Smooth muscle cell (in vitro differentiated cells): Measurements from ENCODE around the gene OXLD1. TPM values are rescaled to one million over a fixed set of nuclear protein-coding genes. Genes with fewer than 3 reads are reported as not detected.
A peak's percentile ranks its signal among the peaks of the same experiment; 100 is the strongest.

Experiments
- DNase-seq: peaks from one replicate; lab custom pipeline; 2025; ENCODE audit not compliant: unreplicated experiment; lab: John Stamatoyannopoulos, UW
- H2AFZ ChIP-seq: fragments of 200-600 bp; sonication (generic); 2 replicates; pipeline ENCODE4 v1.6.0; 2016; ENCODE audit warnings: antibody characterized with exemption, low read depth, mild to moderate bottlenecking
- H3F3A ChIP-seq: fragments of 200-600 bp; sonication (generic); 2 replicates; pipeline ENCODE4 v1.6.0; 2017; ENCODE audit warnings: antibody characterized with exemption, low read depth
- H3K27ac ChIP-seq: fragments of 200-600 bp; sonication (generic); 2 replicates; pipeline ENCODE4 v1.5.1; 2016; ENCODE audit warnings: low read depth, mild to moderate bottlenecking
- H3K27me3 ChIP-seq: fragments of 200-600 bp; sonication (generic); 2 replicates; pipeline ENCODE4 v1.6.1; 2016; ENCODE audit warnings: low read depth, mild to moderate bottlenecking
- H3K36me3 ChIP-seq: fragments of 200-600 bp; sonication (generic); 2 replicates; pipeline ENCODE4 v1.5.1; 2016; ENCODE audit warnings: low read depth
- H3K4me1 ChIP-seq: fragments of 200-600 bp; sonication (generic); 2 replicates; pipeline ENCODE4 v1.5.1; 2016; ENCODE audit warnings: low read depth
- H3K4me2 ChIP-seq: fragments of 200-600 bp; sonication (generic); 2 replicates; pipeline ENCODE4 v1.6.0; 2016; ENCODE audit warnings: mild to moderate bottlenecking
- H3K4me3 ChIP-seq: fragments of 200-600 bp; sonication (generic); 2 replicates; pipeline ENCODE4 v1.5.1; 2016; ENCODE audit warnings: mild to moderate bottlenecking
- H3K79me2 ChIP-seq: fragments of 200-600 bp; sonication (generic); 2 replicates; pipeline ENCODE4 v1.6.0; 2016; ENCODE audit warnings: low read depth, mild to moderate bottlenecking
- H3K9ac ChIP-seq: fragments of 200-600 bp; sonication (generic); 2 replicates; pipeline ENCODE4 v1.6.0; 2016; ENCODE audit warnings: low read depth
- H3K9me3 ChIP-seq: fragments of 200-600 bp; sonication (generic); replicated peaks from 2 replicates; pipeline ENCODE4 v1.5.1; 2016; ENCODE audit warnings: low read depth
- H4K20me1 ChIP-seq: fragments of 200-600 bp; sonication (generic); 2 replicates; pipeline ENCODE4 v1.6.0; 2016; ENCODE audit warnings: low read depth
- WGBS: methylation state at CpG from one replicate; pipeline ENCODE4 v1.1.7; 2016; ENCODE audit warnings: low lambda C conversion rate; 5-methylcytosine and 5-hydroxymethylcytosine counted together
- polyA plus RNA-seq: library from polyadenylated mRNA; unstranded; fragments of >200 nt; fragmentation: Nextera tagmentation; extraction: Ambion mirVana; gene quantifications from 2 replicates; pipeline ENCODE4 v1.2.1, GENCODE V29; 2016
- total RNA-seq: library from RNA; depleted of rRNA; stranded (reverse); fragments of >200 nt; gene quantifications from 2 replicates; pipeline ENCODE4 v1.2.3, GENCODE V29; 2014
- TF ChIP-seq, protein P1 (sequence below): fragments of 200-600 bp; sonication (generic); IDR thresholded peaks from 2 replicates; pipeline ENCODE4 v1.5.1; 2017; ENCODE audit warnings: borderline replicate concordance, mild to moderate bottlenecking, antibody characterized with exemption; ENCODE audit not compliant: insufficient read depth, poor library complexity, severe bottlenecking

The OXLD1 gene
- total and polyA plus RNA-seq, 2 experiments from 2014 or later: 13.0 to 32.3 TPM

- peak overlapping the region; percentile 74 for H3K4me2 ChIP-seq
- 50% methylated on average over 27 of the region's 27 CpGs for WGBS
Observed at GRCh38 chr17:81652906-81653771, 13.3 kb downstream of the OXLD1 start.

DNA sequence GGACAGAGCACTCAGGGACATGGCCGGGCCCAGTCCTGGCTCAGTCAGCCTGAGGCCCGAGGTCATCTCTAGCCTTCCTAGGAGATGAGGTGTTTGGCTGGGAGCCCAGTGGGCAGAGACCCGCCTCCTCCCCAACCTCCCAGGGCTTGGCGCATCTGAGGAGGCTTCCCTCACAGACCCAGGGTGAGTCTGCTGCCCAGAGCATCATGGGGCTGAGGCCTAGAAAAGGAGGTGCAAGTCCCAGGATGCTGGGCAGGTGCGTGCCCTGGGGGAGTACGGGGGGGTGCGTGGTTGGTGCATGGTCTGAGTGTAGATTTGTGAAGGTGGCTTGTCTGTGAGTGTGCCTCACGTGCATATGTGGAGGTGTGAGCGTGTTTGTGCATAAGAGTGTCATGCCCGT, 14.7 kb downstream of the OXLD1 start:
- Histone ChIP-seq H3K4me1 (peaks cover 3% of the 10 kb centered on the region), H2AFZ (no peak overlapping the region), H3K79me2 (no peaks in the 10 kb centered on the region), H3K4me3 (no peak overlapping the region), H3K9me3 (no peaks in the 10 kb centered on the region), H4K20me1 (no peaks in the 10 kb centered on the region), H3K36me3 (no peaks in the 10 kb centered on the region), H3F3A (no peaks in the 10 kb centered on the region), H3K27me3 (peaks cover 20% of the 10 kb centered on the region), H3K9ac (no peak overlapping the region), H3K4me2 (no peak overlapping the region), H3K27ac (no peak overlapping the region)
- TF ChIP-seq, protein P1, sequence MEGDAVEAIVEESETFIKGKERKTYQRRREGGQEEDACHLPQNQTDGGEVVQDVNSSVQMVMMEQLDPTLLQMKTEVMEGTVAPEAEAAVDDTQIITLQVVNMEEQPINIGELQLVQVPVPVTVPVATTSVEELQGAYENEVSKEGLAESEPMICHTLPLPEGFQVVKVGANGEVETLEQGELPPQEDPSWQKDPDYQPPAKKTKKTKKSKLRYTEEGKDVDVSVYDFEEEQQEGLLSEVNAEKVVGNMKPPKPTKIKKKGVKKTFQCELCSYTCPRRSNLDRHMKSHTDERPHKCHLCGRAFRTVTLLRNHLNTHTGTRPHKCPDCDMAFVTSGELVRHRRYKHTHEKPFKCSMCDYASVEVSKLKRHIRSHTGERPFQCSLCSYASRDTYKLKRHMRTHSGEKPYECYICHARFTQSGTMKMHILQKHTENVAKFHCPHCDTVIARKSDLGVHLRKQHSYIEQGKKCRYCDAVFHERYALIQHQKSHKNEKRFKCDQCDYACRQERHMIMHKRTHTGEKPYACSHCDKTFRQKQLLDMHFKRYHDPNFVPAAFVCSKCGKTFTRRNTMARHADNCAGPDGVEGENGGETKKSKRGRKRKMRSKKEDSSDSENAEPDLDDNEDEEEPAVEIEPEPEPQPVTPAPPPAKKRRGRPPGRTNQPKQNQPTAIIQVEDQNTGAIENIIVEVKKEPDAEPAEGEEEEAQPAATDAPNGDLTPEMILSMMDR: no peak
- 91% methylated on average over 10 of the region's 10 CpGs for WGBS
- no peak for DNase-seq

More at GRCh38 chr17:81652906-81653771, 13.3 kb downstream of the OXLD1 start:
- Histone ChIP-seq H4K20me1 (no peaks in the 10 kb centered on the region), H3K36me3 (no peaks in the 10 kb centered on the region), H3K79me2 (no peaks in the 10 kb centered on the region), H3F3A (no peaks in the 10 kb centered on the region), H3K4me3 (no peak overlapping the region), H3K4me1 (peaks cover 3% of the 10 kb centered on the region), H3K9me3 (no peaks in the 10 kb centered on the region), H2AFZ (peak overlapping the region; percentile 81), H3K9ac (no peak overlapping the region), H3K27me3 (peaks cover 10% of the 10 kb centered on the region), H3K27ac (no peak overlapping the region)
- no peak for DNase-seq
- TF ChIP-seq, protein P1: no peak

- H3K36me3 ChIP-seq: no peaks in the 10 kb centered on the region
- no peak overlapping the region for H3K9ac ChIP-seq
- H3K79me2 ChIP-seq: no peaks in the 10 kb centered on the region
- 94% methylated on average over 9 of the region's 9 CpGs for WGBS
- TF ChIP-seq, protein P1: no peak
- H3K4me3 ChIP-seq: no peak overlapping the region
- no peak overlapping the region for H3K4me2 ChIP-seq
- no peak overlapping the region for H2AFZ ChIP-seq
- peaks cover 20% of the 10 kb centered on the region for H3K27me3 ChIP-seq
- no peak overlapping the region for H3K27ac ChIP-seq
- no peak for DNase-seq
- peaks cover 3% of the 10 kb centered on the region for H3K4me1 ChIP-seq
- H3F3A ChIP-seq: no peaks in the 10 kb centered on the region
- no peaks in the 10 kb centered on the region for H3K9me3 ChIP-seq
- no peaks in the 10 kb centered on the region for H4K20me1 ChIP-seq
Observed at GRCh38 chr17:81650951-81651350, 15.5 kb downstream of the OXLD1 start.
